Sigmoid colon (tissue), 7 donors: ENCODE results near the gene UBL3. TPM values are rescaled to one million over a fixed set of nuclear protein-coding genes. Genes with fewer than 3 reads are reported as not detected.

Experiments
- DNase-seq: peaks from one replicate; pipeline ENCODE4 v3.0.0-alpha.2; 2019
- H3K27ac ChIP-seq, 4 donors: fragments of 200-600 bp; sonication (generic); one replicate each; pipeline ENCODE4 v1.5.1; 2016 to 2019; ENCODE audit warnings: mild to moderate bottlenecking in 1 of 4
- H3K27me3 ChIP-seq, 3 donors: fragments of 200-600 bp; sonication (generic); one replicate each; pipeline ENCODE4 v1.5.1; 2019; ENCODE audit warnings: mild to moderate bottlenecking in 1 of 3
- H3K36me3 ChIP-seq, 4 donors: fragments of 200-600 bp; sonication (generic); one replicate each; pipeline ENCODE4 v1.5.1; 2016 to 2019
- H3K4me1 ChIP-seq, 4 donors: fragments of 200-600 bp; sonication (generic); one replicate each; pipeline ENCODE4 v1.5.1; 2017 to 2019
- H3K4me3 ChIP-seq, 4 donors: fragments of 200-600 bp; sonication (generic); one replicate each; pipeline ENCODE4 v1.5.1; 2017 to 2019; ENCODE audit warnings: mild to moderate bottlenecking in 2 of 4, moderate library complexity in 1 of 4
- H3K9me3 ChIP-seq, 4 donors: fragments of 200-600 bp in 3 of 4; sonication (generic) in 3 of 4; one replicate each; pipeline versions ENCODE4 v1.5.1 to v1.6.1; 2013 to 2019
- CTCF ChIP-seq, 4 experiments: fragments of 450-650 bp in 3 of 4; fragments of 200-600 bp in 1 of 4; IDR thresholded peaks; one replicate each; pipeline ENCODE4 v1.5.1; 2016 to 2019; ENCODE audit warnings: antibody characterized with exemption in 4 of 4, mild to moderate bottlenecking in 3 of 4, moderate library complexity in 2 of 4
- EP300 ChIP-seq, 4 donors: sonication (generic); formaldehyde crosslinking; IDR thresholded peaks; one replicate each; pipeline ENCODE4 v1.6.1; 2017; ENCODE audit warnings: antibody characterized with exemption in 4 of 4
- POLR2A ChIP-seq, 2 donors: fragments of 450-650 bp; IDR thresholded peaks; one replicate each; pipeline ENCODE4 v1.6.1; 2016; ENCODE audit warnings: antibody characterized with exemption in 2 of 2, mild to moderate bottlenecking in 2 of 2, moderate library complexity in 2 of 2
- POLR2AphosphoS5 ChIP-seq, 4 donors: sonication (generic); formaldehyde crosslinking; IDR thresholded peaks; one replicate each; pipeline ENCODE4 v1.6.1; 2017; ENCODE audit warnings: antibody characterized with exemption in 4 of 4
- WGBS, 2 donors: extraction: QIAGEN DNeasy Blood & Tissue Kit; methylation state at CpG; one replicate each; pipeline ENCODE4 v1.1.7; 2013; 5-methylcytosine and 5-hydroxymethylcytosine counted together
- intact Hi-C: fragments of 100-400 bp; cut with DNase I; formaldehyde crosslinking; loops from one replicate; pipeline ENCODE4 v1.15.1; 2023
- polyA plus RNA-seq, 3 donors: library from polyadenylated mRNA; stranded (reverse); fragments of 200-250 nt; gene quantifications; one replicate each; pipeline ENCODE4 v1.2.3, GENCODE V29; 2013
- total RNA-seq, 4 donors: library from RNA; depleted of rRNA; stranded (reverse); fragments of >200 nt; gene quantifications; one replicate each; pipeline ENCODE4 v1.1.0, GENCODE V29; 2016
- donor health status: healthy with polysubstance abuse.
- donor health status: Bipolar disorder and iron deficiency.
- donor health status: healthy.

UBL3 gene
- total and polyA plus RNA-seq, 7 donors = 19.1 to 48.6 (median 41.1) TPM

GRCh38 chr13:29805994-29806979, 44.1 kb downstream of the UBL3 start:
- TF ChIP-seq POLR2A (IDR thresholded peaks at IDR 0.05) (no peak), POLR2AphosphoS5 (IDR thresholded peaks at IDR 0.05) (no peak)
- Histone ChIP-seq H3K27me3 (no peaks in the 10 kb centered on the region), H3K4me1 (peaks cover 0 to 56% (median 27%) of the 10 kb centered on the region in 4 donors), H3K27ac (no peak overlapping the region), H3K9me3 (no peaks in the 10 kb centered on the region), H3K36me3 (no peaks in the 10 kb centered on the region), H3K4me3 (no peak overlapping the region)
- WGBS, 2 donors = 90% methylated on average over 7 of the region's 7 CpGs
- no peak for DNase-seq
- intact Hi-C loops = no loop called here

GRCh38 chr13:29803221-29803620, 47.2 kb downstream of the UBL3 start:
- Histone ChIP-seq H3K9me3 (no peaks in the 10 kb centered on the region), H3K27me3 (no peaks in the 10 kb centered on the region), H3K27ac (no peak overlapping the region), H3K4me3 (no peak overlapping the region), H3K4me1 (peaks cover 0 to 33% (median 8%) of the 10 kb centered on the region in 4 donors), H3K36me3 (no peaks in the 10 kb centered on the region)
- no peak for DNase-seq
- TF ChIP-seq CTCF (IDR thresholded peaks at IDR 0.05) (no peak), POLR2AphosphoS5 (IDR thresholded peaks at IDR 0.05) (no peak), EP300 (IDR thresholded peaks at IDR 0.05) (no peak), POLR2A (IDR thresholded peaks at IDR 0.05) (no peak)
- WGBS, 2 donors = 97 to 98% methylated on average over 3 of the region's 3 CpGs
- intact Hi-C loops = no loop called here

- intact Hi-C loops = no loop called here
- WGBS, 2 donors = 97 to 98% methylated on average over 1 of the region's 1 CpG
- no peak for DNase-seq
- TF ChIP-seq POLR2A (IDR thresholded peaks at IDR 0.05) (no peak), CTCF (IDR thresholded peaks at IDR 0.05) (no peak), POLR2AphosphoS5 (IDR thresholded peaks at IDR 0.05) (no peak), EP300 (IDR thresholded peaks at IDR 0.05) (no peak)
- no peaks in the 10 kb centered on the region for H3K27me3 ChIP-seq
- no peaks in the 10 kb centered on the region for H3K9me3 ChIP-seq
- no peak overlapping the region for H3K27ac ChIP-seq
- H3K4me3 ChIP-seq = no peak overlapping the region
- no peaks in the 10 kb centered on the region for H3K36me3 ChIP-seq
- H3K4me1 ChIP-seq = peaks cover 0 to 29% (median 8%) of the 10 kb centered on the region in 4 donors
Observed at GRCh38 chr13:29802621-29803020, 47.8 kb downstream of the UBL3 start.

GRCh38 chr13:29801737-29802305, 48.6 kb downstream of the UBL3 start:
- Histone ChIP-seq H3K27ac (no peak overlapping the region), H3K4me3 (no peak overlapping the region), H3K36me3 (no peaks in the 10 kb centered on the region), H3K4me1 (peaks cover 0 to 29% (median 2%) of the 10 kb centered on the region in 4 donors), H3K27me3 (no peaks in the 10 kb centered on the region), H3K9me3 (no peaks in the 10 kb centered on the region)
- 86 to 92% methylated on average over 4 of the region's 4 CpGs for WGBS, 2 donors
- DNase-seq = no peak
- TF ChIP-seq POLR2A (IDR thresholded peaks at IDR 0.05) (no peak), EP300 (IDR thresholded peaks at IDR 0.05) (no peak)
- intact Hi-C loops = no loop called here

GRCh38 chr13:29801102-29801501, 49.3 kb downstream of the UBL3 start:
- DNase-seq = no peak
- 95 to 98% methylated on average over 4 of the region's 4 CpGs for WGBS, 2 donors
- Histone ChIP-seq H3K9me3 (no peaks in the 10 kb centered on the region), H3K36me3 (no peaks in the 10 kb centered on the region), H3K27me3 (no peaks in the 10 kb centered on the region), H3K27ac (no peak overlapping the region), H3K4me3 (no peak overlapping the region), H3K4me1 (peaks cover 0 to 23% (median 0%) of the 10 kb centered on the region in 4 donors)
- TF ChIP-seq POLR2AphosphoS5 (IDR thresholded peaks at IDR 0.05) (no peak), EP300 (IDR thresholded peaks at IDR 0.05) (no peak), CTCF (IDR thresholded peaks at IDR 0.05) (no peak), POLR2A (IDR thresholded peaks at IDR 0.05) (no peak)
- intact Hi-C loops = no loop called here
